ENCODE results near the gene GGT5.

DNA sequence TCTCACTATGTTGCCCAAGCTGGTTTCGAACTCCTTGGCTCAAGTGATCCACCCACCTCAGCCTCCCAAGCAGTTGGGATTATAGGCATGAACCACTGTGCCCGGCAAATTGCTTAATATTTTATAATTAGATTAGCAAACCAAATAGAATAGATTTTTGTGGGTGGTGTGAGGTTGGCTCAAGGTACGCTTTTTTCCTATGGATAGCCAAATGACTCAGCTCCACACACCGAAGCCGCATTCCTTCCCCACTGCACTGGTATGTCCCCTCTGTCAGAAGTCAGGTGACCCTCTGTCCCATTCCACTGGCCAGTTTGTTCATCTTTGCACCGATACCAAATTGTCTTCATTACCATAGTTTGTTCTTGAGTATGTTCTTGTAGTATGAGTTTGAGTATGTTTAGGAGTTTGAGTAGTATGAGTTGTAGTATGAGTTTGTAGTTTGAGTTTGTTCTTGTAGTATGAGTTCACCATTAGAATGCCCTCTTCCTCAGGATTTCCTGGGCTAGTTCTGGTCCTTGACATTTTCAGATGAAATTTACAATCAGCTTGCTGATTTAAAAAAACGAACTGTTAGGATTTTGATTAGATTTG, 44.2 kb downstream of the GGT5 start:
- TF ChIP-seq, protein P1, sequence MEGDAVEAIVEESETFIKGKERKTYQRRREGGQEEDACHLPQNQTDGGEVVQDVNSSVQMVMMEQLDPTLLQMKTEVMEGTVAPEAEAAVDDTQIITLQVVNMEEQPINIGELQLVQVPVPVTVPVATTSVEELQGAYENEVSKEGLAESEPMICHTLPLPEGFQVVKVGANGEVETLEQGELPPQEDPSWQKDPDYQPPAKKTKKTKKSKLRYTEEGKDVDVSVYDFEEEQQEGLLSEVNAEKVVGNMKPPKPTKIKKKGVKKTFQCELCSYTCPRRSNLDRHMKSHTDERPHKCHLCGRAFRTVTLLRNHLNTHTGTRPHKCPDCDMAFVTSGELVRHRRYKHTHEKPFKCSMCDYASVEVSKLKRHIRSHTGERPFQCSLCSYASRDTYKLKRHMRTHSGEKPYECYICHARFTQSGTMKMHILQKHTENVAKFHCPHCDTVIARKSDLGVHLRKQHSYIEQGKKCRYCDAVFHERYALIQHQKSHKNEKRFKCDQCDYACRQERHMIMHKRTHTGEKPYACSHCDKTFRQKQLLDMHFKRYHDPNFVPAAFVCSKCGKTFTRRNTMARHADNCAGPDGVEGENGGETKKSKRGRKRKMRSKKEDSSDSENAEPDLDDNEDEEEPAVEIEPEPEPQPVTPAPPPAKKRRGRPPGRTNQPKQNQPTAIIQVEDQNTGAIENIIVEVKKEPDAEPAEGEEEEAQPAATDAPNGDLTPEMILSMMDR (conservative IDR thresholded peaks at IDR 0.05 in 1 of 2, IDR thresholded peaks at IDR 0.05 in 1 of 2; ENCODE audit: low read depth in 1 of 2, low read length in 2 of 2): no peak
- TF ChIP-seq EZH2 (IDR thresholded peaks at IDR 0.05; ENCODE audit: low read length, missing control alignments): no peak

All from fibroblast of lung (primary cell).